Mesothelial cell of epicardium (in vitro differentiated cells): ENCODE measurements around the gene FUS. TPM values are rescaled to one million over a fixed set of nuclear protein-coding genes. Genes with fewer than 3 reads are reported as not detected.
"Not testable (repeated sequence)": the region's sequence is repeated elsewhere in the genome, so short reads cannot be mapped to it uniquely, and the experiment has no call there.

ENCODE experiments used
- DNase-seq, 2 experiments: peaks; one replicate each; pipeline ENCODE4 v3.0.0; 2021; ENCODE audit warnings: low spot score in 2 of 2; ENCODE audit not compliant: unreplicated experiment in 2 of 2
- H3K27ac Mint-ChIP-seq: 2 replicates; pipeline ENCODE4 v1.8.0; 2021; ENCODE audit warnings: mixed read lengths
- H3K27me3 Mint-ChIP-seq: 2 replicates; pipeline ENCODE4 v1.8.0; 2021; ENCODE audit warnings: low read depth, mixed read lengths
- H3K36me3 Mint-ChIP-seq: 2 replicates; pipeline ENCODE4 v1.8.0; 2021; ENCODE audit warnings: mixed read lengths
- H3K4me1 Mint-ChIP-seq: 2 replicates; pipeline ENCODE4 v1.8.0; 2021; ENCODE audit warnings: mixed read lengths
- H3K4me3 Mint-ChIP-seq: 2 replicates; pipeline ENCODE4 v1.8.0; 2021; ENCODE audit warnings: mild to moderate bottlenecking, moderate library complexity, mixed read lengths
- H3K9me3 Mint-ChIP-seq: 2 replicates; pipeline ENCODE4 v1.8.0; 2021; ENCODE audit warnings: mixed read lengths
- total RNA-seq: library from RNA; stranded (reverse); gene quantifications from 3 replicates; pipeline ENCODE4 v1.2.1, GENCODE V29; 2021
- TF ChIP-seq, protein P1 (sequence below): fragments of 200-600 bp; sonication (generic); IDR thresholded peaks from one replicate; pipeline ENCODE4 v1.5.0; 2021; ENCODE audit warnings: antibody characterized with exemption; ENCODE audit not compliant: unreplicated experiment

FUS gene
- total RNA-seq, 1 donor from 2014 or later: 718 TPM

DNA sequence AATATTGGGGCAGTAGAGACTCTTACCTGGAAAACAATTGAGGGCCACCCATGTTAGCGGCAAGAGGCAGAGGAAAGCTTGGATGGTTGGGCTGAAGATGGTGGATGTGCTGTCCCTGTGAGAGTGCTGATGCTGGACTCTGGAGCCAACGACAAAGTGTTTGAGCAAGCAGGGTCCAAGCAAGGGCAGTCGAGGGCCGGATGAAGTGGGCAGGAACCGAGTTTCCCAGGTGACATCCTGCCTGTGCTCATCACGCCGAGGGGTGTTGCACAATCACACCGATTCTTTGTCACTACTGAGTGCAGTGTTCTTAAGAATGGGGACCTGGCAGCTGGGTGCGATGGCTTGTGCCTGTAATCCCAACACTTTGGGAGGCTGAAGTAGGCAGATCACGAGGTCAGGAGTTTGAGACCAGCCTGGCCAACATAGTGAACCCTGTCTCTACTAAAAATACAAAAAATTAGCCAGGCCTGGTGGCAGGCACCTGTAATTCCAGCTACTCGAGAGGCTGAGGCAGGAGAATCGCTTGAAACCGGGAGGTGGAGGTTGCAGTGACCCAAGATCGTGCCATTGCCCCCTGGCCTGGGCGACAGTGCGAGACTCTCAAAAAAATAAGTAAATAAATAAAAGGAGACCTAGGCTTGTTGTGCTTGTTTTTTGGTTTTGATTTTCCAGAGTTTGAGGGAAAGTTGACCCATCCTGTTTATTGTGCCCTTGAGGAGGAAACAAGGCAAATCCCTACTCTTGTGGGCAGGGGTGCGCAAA lies 16.6 kb downstream of the FUS start:
- H3K4me3 Mint-ChIP-seq: no peak overlapping the region
- no peak for DNase-seq
- H3K36me3 Mint-ChIP-seq: peaks cover 40% of the 10 kb centered on the region
- no peak overlapping the region for H3K27ac Mint-ChIP-seq
- peaks cover 6% of the 10 kb centered on the region for H3K27me3 Mint-ChIP-seq
- peaks cover 6% of the 10 kb centered on the region for H3K4me1 Mint-ChIP-seq
- TF ChIP-seq, protein P1, sequence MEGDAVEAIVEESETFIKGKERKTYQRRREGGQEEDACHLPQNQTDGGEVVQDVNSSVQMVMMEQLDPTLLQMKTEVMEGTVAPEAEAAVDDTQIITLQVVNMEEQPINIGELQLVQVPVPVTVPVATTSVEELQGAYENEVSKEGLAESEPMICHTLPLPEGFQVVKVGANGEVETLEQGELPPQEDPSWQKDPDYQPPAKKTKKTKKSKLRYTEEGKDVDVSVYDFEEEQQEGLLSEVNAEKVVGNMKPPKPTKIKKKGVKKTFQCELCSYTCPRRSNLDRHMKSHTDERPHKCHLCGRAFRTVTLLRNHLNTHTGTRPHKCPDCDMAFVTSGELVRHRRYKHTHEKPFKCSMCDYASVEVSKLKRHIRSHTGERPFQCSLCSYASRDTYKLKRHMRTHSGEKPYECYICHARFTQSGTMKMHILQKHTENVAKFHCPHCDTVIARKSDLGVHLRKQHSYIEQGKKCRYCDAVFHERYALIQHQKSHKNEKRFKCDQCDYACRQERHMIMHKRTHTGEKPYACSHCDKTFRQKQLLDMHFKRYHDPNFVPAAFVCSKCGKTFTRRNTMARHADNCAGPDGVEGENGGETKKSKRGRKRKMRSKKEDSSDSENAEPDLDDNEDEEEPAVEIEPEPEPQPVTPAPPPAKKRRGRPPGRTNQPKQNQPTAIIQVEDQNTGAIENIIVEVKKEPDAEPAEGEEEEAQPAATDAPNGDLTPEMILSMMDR: no peak
- no peaks in the 10 kb centered on the region for H3K9me3 Mint-ChIP-seq

DNA sequence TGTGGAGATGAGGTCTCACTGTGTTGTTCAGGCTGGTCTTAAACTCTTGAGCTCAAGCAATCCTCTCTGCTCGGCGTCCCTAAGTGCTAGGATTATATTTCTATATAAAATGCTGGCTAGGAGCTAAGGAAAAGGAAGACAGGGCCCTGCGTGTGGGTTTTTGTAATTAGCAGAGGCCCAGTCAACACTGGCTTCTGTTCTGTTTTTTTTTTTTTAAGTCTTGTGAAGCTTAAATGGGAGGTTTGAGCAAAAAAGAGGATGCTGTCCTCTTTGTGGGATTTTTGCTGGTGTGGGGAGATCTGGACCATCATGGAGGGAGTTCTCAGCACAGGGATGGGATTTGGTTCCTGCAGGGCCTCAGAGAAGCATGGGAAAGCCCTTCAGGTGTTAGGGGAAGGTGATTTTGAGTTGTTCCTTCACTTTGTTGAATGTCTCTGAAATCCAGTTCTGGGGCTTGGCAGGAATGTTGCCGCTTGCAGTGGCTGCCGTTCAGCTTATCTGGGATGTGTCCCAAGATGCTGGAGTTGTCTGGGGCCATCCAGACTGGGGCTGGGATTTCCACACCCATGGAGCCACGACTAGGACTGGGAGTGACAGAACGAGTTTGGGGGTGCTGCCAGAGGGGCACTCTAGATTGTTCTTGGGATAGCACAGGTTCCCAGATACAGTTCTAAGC lies 18.4 kb downstream of the FUS start:
- peaks cover 21% of the 10 kb centered on the region for H3K27me3 Mint-ChIP-seq
- H3K27ac Mint-ChIP-seq: no peak overlapping the region
- no peak overlapping the region for H3K4me3 Mint-ChIP-seq
- no peaks in the 10 kb centered on the region for H3K9me3 Mint-ChIP-seq
- H3K4me1 Mint-ChIP-seq: peaks cover 13% of the 10 kb centered on the region
- peaks cover 29% of the 10 kb centered on the region for H3K36me3 Mint-ChIP-seq
- DNase-seq: no peak
- TF ChIP-seq, protein P1: no peak

DNA sequence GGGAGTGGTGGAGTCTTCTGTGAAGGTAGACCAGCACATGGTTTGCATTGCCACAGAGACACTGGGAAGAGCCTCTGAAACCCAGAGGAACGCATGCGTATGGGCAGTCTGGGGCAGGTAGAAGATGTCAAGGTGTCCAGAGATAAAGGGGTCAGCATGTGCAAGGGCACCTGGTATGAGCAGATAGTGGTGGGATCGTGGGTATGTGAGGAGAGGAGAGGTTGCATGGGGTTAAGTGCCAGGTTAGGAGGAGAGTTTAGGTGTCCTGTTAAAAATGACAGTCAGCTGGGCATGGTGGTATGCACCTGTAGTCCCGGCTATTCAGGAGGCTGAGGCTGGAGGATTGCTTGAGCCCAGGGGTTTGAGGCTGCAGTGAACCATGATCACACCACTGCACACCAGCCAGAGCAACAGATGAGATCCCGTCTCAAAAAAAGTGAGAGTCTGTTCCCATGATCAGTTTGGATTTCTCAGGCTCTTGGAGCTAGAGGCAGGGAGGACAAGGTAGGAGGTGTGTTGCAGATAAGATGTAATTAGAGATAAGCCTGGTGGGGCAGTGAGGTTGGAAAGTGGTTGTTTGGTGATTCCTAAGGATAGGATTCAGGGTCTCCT lies 19.6 kb downstream of the FUS start:
- no peak overlapping the region for H3K4me3 Mint-ChIP-seq
- TF ChIP-seq, protein P1: no peak
- no peak overlapping the region for H3K27ac Mint-ChIP-seq

DNA sequence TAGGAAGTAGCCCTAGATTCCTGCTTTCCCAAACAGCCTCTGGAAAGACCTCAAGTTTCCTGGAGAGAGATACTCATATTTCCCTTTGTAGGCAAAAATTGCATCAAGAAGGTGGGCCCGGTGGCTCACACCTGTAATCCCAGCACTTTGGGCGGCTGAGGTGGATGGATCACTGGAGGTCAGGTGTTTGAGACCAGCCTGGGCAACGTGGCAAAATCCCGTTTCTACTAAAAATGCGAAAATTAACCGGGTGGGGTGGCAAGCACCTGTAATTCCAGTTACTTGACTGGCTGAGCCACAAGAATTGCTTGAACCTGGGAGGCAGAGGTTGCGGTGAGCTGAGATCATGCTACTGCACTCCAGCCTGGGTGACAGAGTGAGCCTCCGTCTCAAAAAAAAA lies 20.2 kb downstream of the FUS start:
- not testable (repeated sequence) for H3K9me3 Mint-ChIP-seq, DNase-seq, H3K4me3 Mint-ChIP-seq, H3K27ac Mint-ChIP-seq
- Mint-ChIP-seq H3K27me3 (peaks cover 38% of the 10 kb centered on the region), H3K36me3 (peaks cover 20% of the 10 kb centered on the region), H3K4me1 (peaks cover 13% of the 10 kb centered on the region)

More for the DNA sequence above, 19.6 kb downstream of the FUS start:
- Mint-ChIP-seq H3K27me3 (peaks cover 32% of the 10 kb centered on the region), H3K9me3 (no peaks in the 10 kb centered on the region), H3K4me1 (peaks cover 13% of the 10 kb centered on the region), H3K36me3 (peaks cover 24% of the 10 kb centered on the region)
- DNase-seq: no peak

DNA sequence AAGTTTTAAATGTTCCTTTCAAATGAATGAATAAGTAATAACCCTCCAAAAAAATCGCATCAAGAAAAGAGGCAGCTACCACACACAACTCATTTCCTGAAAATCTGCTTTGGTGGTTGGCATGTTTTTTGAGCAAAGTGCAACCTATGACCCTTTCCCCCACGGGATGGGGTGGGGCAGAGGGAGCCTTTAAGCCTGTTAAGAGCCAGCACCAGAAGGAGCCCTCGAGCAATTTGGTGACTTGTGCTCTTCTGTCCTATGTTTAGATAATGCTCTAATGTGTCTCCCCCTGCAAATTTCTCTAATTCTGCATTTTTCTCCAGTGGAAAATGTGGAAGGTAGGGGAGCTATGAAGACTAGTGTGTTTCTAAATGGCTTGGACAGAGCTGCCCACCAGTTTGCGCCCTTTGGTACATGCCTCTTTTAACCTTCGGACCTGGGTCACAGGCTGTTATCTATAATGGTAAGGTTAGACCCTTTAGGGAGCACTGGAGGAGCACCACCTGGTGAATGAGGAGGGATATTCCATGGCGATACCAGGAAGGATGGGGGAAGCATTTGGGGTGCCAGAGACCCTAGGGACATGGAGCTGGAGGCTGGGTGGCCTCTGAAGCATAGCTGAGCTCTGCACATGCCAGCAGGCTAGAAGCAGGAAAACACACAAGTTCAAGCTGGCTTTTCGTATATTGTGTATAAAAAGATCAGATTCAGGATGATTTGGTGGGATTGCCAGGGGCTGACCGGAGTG lies 21.1 kb downstream of the FUS start:
- H3K9me3 Mint-ChIP-seq: no peaks in the 10 kb centered on the region
- peaks cover 13% of the 10 kb centered on the region for H3K4me1 Mint-ChIP-seq
- H3K27me3 Mint-ChIP-seq: peaks cover 47% of the 10 kb centered on the region
- H3K36me3 Mint-ChIP-seq: peaks cover 16% of the 10 kb centered on the region
- no peak overlapping the region for H3K27ac Mint-ChIP-seq
- DNase-seq: no peak
- H3K4me3 Mint-ChIP-seq: peak overlapping the region; percentile 79
- TF ChIP-seq, protein P1: no peak
